ENCODE results near the gene RTP5.

RTP5 gene

DNA sequence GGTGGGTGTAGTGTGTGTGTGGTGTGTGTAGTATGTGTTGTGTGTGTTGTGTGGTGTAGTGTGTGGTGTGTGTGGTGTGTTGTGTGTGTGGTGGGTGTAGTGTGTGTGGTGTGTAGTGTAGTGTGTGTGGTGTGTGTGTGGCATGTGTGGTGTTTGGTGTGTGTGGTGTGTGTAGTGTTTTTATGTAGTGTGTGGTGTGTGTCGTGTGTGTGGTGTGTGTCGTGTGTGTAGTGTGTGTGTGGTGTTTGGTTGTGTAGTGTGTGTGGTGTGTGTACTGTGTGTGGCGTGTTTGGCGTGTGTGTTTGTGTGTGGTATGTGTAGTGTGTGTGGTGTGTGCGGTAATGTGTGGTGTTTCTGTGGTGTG lies 4.7 kb upstream of the RTP5 start:
- Histone ChIP-seq H3K4me2 (peak overlapping the region; percentile 94 to 100 (median 99)), H4K20me1 (peaks cover 0 to 10% (median 0%) of the 10 kb centered on the region in 11 experiments; a peak in 2 of 22 replicates), H3K27me3 (peaks cover 0 to 50% (median 9%) of the 10 kb centered on the region in 11 experiments; a peak in 13 of 22 replicates), H3K27ac (peak overlapping the region in 10 of 11 experiments; percentile 31 to 90 (median 68); a peak in 16 of 22 replicates), H3K4me3 (no peak overlapping the region), H3K4me1 (peaks cover 89 to 100% (median 99%) of the 10 kb centered on the region in 10 experiments), H3K9ac (no peak overlapping the region), H3K9me3 (replicated peaks in 1 of 11) (no peaks in the 10 kb centered on the region), H3K36me3 (no peaks in the 10 kb centered on the region)
- no peak for TF ChIP-seq Cebpa-rat (IDR thresholded peaks at IDR 0.05)

DNA sequence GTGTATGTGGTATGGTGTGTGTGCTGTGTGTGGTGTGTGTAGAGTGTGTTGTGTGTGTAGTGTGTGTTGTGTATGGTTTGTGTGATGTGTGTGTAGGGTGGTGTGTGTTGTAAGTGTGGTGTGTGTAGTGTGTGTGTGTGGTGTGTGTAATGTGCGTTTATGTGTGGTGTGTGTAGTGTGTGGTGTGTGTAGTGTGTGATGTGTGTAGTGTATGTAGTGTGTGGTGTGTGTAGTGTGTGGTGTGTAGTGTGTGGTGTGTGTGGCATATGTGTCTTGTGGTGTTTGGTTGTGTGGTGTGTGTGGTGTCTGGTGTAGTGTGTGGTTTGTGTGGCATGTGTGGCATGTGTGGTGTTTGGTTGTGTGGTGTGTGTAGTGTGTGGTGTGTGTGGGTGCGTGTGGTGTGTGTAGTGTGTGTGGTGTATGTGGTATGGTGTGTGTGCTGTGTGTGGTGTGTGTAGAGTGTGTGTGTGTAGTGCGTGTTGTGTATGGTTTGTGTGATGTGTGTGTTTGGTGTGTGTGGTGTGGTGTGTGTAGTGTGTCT lies 4.0 kb upstream of the RTP5 start:
- Histone ChIP-seq H3K4me2 (peak overlapping the region in 9 of 11 experiments; percentile 97 to 100 (median 99); a peak in 17 of 22 replicates), H3K27ac (peak overlapping the region in 5 of 11 experiments; percentile 57 to 90 (median 71); a peak in 5 of 22 replicates), H4K20me1 (peaks cover 0 to 11% (median 0%) of the 10 kb centered on the region in 11 experiments; a peak in 3 of 22 replicates), H3K9ac (no peak overlapping the region), H3K4me1 (peaks cover 91 to 100% (median 99%) of the 10 kb centered on the region in 10 experiments), H3K36me3 (no peaks in the 10 kb centered on the region), H3K27me3 (peaks cover 0 to 51% (median 9%) of the 10 kb centered on the region in 11 experiments; a peak in 13 of 22 replicates), H3K4me3 (no peak overlapping the region), H3K9me3 (replicated peaks in 1 of 11) (no peaks in the 10 kb centered on the region)
- no peak for TF ChIP-seq Cebpa-rat (IDR thresholded peaks at IDR 0.05)

DNA sequence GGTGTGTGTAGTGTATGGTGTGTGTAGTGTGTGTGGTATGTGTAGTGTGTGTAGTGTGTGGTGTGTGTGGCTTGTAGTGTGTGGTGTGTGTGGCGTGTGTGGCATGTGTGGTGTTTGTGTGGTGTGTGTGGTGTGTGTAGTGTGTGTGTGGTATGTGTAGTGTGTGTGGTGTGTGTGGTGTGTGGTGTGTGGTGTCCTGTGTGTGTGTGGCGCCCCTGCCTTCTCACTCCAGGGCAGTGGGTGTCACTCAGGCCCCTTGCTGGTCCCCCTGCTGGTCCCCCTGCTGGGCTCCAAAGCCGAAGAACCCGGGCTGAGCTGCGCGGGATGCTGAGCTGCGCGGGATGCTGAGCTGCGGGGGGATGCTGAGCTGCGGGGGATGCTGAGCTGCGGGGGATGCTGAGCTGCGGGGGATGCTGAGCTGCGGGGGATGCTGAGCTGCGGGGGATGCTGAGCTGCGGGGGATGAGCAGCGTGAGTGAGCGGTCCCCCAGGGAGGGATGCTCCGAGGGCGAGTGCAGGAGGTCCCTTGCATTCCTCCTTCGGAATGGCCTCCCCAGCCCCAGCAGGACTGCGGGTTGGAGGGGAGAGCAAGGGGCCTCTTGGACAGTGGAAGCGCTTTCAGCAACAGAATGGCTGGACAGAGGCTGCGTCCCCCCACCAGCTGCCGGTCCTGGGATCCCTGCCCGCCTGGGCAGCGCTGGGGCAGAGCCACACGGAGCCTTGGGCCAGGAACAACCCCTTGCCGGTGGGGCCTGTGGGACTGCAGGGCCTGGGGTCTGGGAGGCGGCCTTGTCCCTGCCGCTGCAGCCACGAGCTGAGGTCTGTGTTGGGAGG lies 3.4 kb upstream of the RTP5 start:
- no peak for TF ChIP-seq Cebpa-rat (IDR thresholded peaks at IDR 0.05)
- peak overlapping the region in 10 of 11 experiments; percentile 58 to 100 (median 98); a peak in 20 of 22 replicates for H3K4me2 ChIP-seq
- no peaks in the 10 kb centered on the region for H3K9me3 ChIP-seq (replicated peaks in 1 of 11)
- peaks cover 91 to 100% (median 99%) of the 10 kb centered on the region in 10 experiments for H3K4me1 ChIP-seq
- H3K27ac ChIP-seq: peak overlapping the region in 3 of 11 experiments; percentile 11 to 90 (median 69); a peak in 2 of 22 replicates
- peak overlapping the region in 3 of 11 experiments; percentile 13 to 59 (median 23); a peak in 3 of 22 replicates for H3K9ac ChIP-seq
- H4K20me1 ChIP-seq: peaks cover 0 to 18% (median 4%) of the 10 kb centered on the region in 11 experiments; a peak in 5 of 22 replicates
- H3K27me3 ChIP-seq: peaks cover 0 to 58% (median 9%) of the 10 kb centered on the region in 11 experiments; a peak in 13 of 22 replicates
- H3K4me3 ChIP-seq: no peak overlapping the region; a peak in 1 of 20 replicates
- no peaks in the 10 kb centered on the region for H3K36me3 ChIP-seq

DNA sequence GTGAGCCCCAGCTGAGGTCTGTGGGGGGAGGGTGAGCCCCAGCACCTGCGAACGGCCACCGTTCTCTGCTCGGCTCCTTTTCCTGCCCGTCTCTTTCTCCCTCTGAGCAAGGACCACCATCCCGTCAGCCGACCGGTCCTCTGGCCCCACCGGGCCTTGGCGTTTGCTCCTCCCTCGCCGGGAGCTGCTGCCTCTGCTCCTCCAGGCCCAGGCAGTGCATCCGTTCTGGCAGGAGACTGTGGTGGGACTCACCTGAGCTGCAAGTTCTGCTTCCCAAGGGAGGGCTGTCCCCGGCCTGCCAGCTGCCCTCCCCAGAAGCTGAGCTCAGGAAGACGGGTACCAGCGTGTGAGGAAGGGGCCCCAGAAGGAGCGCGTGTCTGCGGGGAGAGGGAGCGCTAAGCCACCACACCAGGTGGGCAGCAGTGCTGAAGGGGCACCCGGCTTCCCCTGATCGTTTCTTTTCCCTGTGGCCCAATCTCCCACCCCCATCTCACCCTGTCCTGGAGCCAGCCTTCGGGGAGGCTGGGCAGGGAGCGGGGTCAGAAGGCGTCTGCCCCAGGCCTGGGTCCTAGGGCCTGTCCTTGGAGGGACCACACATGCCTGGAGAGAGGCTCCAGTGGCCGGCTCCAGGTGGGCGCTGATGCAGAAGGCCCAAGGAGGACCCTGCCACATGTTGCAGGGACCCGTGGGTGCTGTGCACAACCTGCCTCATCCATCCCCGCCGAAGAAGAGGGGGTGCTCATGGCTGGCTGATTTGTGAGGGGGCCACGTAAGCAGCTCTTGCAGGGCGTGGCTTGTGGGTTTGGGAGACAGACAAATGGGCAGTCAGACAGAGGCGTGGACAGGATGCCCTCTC lies 2.5 kb upstream of the RTP5 start:
- Histone ChIP-seq H3K9me3 (replicated peaks in 1 of 11) (no peaks in the 10 kb centered on the region), H3K4me1 (peaks cover 91 to 100% (median 99%) of the 10 kb centered on the region in 10 experiments), H3K27me3 (peaks cover 0 to 66% (median 9%) of the 10 kb centered on the region in 11 experiments; a peak in 13 of 22 replicates), H3K36me3 (no peaks in the 10 kb centered on the region), H3K27ac (peak overlapping the region in 3 of 11 experiments; percentile 0 to 40 (median 11); a peak in 3 of 22 replicates), H3K9ac (peak overlapping the region in 4 of 11 experiments; percentile 23 to 59 (median 39); a peak in 5 of 22 replicates), H4K20me1 (peaks cover 0 to 24% (median 6%) of the 10 kb centered on the region in 11 experiments; a peak in 5 of 22 replicates), H3K4me3 (no peak overlapping the region; a peak in 1 of 20 replicates), H3K4me2 (peak overlapping the region; percentile 47 to 100 (median 98))
- TF ChIP-seq Cebpa-rat (IDR thresholded peaks at IDR 0.05): no peak

DNA sequence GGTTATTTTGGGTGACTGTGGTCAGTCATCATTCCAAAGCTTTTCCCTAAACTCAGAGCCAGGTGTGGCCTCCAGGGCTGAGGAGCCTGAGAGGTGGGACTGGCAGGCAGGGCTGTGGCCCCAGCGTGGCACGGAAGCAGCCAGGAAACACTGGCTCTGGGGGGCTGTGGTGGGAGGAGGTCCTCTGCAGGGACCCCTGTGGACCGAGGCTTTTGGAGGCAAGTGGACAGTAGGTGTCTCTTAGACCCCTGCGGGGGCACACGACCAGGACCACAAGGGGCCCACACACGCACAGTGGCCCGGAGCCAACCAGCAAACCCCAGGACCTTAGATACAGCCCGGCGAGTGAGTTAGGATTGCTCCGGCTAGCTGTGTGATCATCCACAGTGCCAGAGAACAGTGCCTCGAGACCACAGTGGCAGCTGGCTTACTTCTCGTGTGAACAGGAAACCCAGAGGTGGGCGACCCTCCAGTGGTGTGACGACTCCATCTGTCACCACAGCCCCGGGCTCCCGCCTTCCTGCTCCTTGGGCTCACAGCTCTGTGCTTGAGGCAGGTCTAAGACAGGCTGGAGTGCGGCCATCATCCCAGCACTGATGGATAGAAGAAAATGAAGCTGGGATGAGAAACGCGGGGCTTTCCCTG lies 1.6 kb upstream of the RTP5 start:
- H3K4me3 ChIP-seq: no peak overlapping the region
- H3K4me1 ChIP-seq: peaks cover 87 to 100% (median 99%) of the 10 kb centered on the region in 10 experiments
- TF ChIP-seq Cebpa-rat (IDR thresholded peaks at IDR 0.05): no peak
- H3K4me2 ChIP-seq: peak overlapping the region; percentile 47 to 100 (median 98)
- peak overlapping the region in 4 of 11 experiments; percentile 39 to 43 (median 41); a peak in 4 of 22 replicates for H3K27ac ChIP-seq
- H3K9me3 ChIP-seq (replicated peaks in 1 of 11): no peaks in the 10 kb centered on the region
- H3K36me3 ChIP-seq: no peaks in the 10 kb centered on the region
- peaks cover 0 to 75% (median 8%) of the 10 kb centered on the region in 11 experiments; a peak in 13 of 22 replicates for H3K27me3 ChIP-seq
- H3K9ac ChIP-seq: peak overlapping the region in 4 of 11 experiments; percentile 23 to 59 (median 39); a peak in 5 of 22 replicates
- peaks cover 0 to 24% (median 6%) of the 10 kb centered on the region in 11 experiments; a peak in 5 of 22 replicates for H4K20me1 ChIP-seq

DNA sequence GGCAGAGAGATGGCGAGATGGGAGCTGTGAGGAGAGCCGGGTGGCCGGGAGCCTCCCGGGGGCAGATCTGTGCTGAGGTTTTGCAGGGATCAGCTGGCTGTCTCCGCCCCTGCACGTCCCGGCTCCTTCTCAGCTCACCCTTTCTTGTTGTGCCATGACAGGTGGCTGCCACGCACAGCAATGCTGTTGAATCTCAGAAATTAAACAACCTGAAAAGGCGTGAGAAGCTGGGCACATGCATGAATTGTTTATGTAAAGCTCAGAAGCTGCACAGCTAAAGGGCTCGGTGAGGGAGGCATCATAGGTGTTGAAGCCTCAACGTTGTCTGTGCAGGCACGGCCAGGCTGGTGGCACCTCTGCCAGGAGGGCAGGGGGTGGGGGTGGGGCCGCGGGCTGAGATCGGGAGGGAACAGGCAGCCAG lies 858 bp upstream of the RTP5 start:
- Histone ChIP-seq H3K4me1 (peaks cover 80 to 95% (median 92%) of the 10 kb centered on the region in 10 experiments), H3K36me3 (no peaks in the 10 kb centered on the region), H3K4me2 (peak overlapping the region in 10 of 11 experiments; percentile 47 to 100 (median 98); a peak in 20 of 22 replicates), H3K9me3 (replicated peaks in 1 of 11) (peaks cover under 1 to 1% (median under 1%) of the 10 kb centered on the region in 11 experiments; a peak in 15 of 22 replicates), H4K20me1 (peaks cover 0 to 24% (median 6%) of the 10 kb centered on the region in 11 experiments; a peak in 5 of 22 replicates), H3K27ac (no peak overlapping the region; a peak in 1 of 22 replicates), H3K4me3 (no peak overlapping the region), H3K27me3 (peaks cover 0 to 75% (median 4%) of the 10 kb centered on the region in 11 experiments; a peak in 13 of 22 replicates), H3K9ac (0 out of 22 replicates have a peak overlapping the region, but pooled peaks of 1 of the 11 experiments have one; percentile 23)
- no peak for TF ChIP-seq Cebpa-rat (IDR thresholded peaks at IDR 0.05)

DNA sequence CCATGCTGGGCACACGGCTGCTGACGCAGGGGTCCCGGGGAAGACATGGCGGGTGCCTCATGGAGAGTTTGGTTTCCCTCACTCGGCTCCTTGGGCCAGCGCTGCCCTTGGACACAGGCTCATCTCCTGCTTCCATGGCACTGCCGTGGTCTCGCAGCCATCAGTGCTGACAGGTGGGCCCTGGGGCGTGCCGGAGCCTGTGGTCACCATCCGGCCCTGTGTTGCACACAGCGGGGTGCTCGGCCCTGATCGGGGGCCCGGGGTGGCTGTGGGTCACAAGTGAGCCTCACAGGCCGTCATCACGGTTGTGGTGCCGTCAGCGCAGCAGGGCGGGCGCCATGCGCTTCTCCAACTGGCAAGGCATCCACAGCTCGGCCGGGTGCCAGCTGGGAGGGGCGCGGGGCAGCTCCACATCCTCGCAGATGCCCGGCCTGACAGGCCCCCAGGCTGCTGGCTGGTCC lies 582 bp downstream of the RTP5 start:
- peaks cover 0 to 65% (median 4%) of the 10 kb centered on the region in 11 experiments; a peak in 12 of 22 replicates for H3K27me3 ChIP-seq
- H3K4me1 ChIP-seq: peaks cover 65 to 92% (median 78%) of the 10 kb centered on the region in 10 experiments
- H3K9me3 ChIP-seq (replicated peaks in 1 of 11): peaks cover 15 to 16% (median 15%) of the 10 kb centered on the region in 11 experiments

More for the DNA sequence above, 582 bp downstream of the RTP5 start:
- H3K4me3 ChIP-seq: no peak overlapping the region
- no peaks in the 10 kb centered on the region for H3K36me3 ChIP-seq
- peak overlapping the region; percentile 80 to 100 (median 98) for H3K4me2 ChIP-seq
- H3K27ac ChIP-seq: peak overlapping the region in 3 of 11 experiments; percentile 15 to 69 (median 50); a peak in 5 of 22 replicates
- H4K20me1 ChIP-seq: peaks cover 0 to 24% (median 6%) of the 10 kb centered on the region in 11 experiments; a peak in 5 of 22 replicates
- peak overlapping the region in 4 of 11 experiments; percentile 33 to 66 (median 51); a peak in 5 of 22 replicates for H3K9ac ChIP-seq
- no peak for TF ChIP-seq Cebpa-rat (IDR thresholded peaks at IDR 0.05)
